GM18868 (cell line): ENCODE data around the gene FAM53B.

Source experiments
- ATAC-seq: cut with Tn5 transposase; IDR thresholded peaks from one replicate; pipeline ENCODE4 v1.9.1; 2021; ENCODE audit warnings: mild to moderate bottlenecking, moderate library complexity; ENCODE audit not compliant: unreplicated experiment

The FAM53B gene

DNA sequence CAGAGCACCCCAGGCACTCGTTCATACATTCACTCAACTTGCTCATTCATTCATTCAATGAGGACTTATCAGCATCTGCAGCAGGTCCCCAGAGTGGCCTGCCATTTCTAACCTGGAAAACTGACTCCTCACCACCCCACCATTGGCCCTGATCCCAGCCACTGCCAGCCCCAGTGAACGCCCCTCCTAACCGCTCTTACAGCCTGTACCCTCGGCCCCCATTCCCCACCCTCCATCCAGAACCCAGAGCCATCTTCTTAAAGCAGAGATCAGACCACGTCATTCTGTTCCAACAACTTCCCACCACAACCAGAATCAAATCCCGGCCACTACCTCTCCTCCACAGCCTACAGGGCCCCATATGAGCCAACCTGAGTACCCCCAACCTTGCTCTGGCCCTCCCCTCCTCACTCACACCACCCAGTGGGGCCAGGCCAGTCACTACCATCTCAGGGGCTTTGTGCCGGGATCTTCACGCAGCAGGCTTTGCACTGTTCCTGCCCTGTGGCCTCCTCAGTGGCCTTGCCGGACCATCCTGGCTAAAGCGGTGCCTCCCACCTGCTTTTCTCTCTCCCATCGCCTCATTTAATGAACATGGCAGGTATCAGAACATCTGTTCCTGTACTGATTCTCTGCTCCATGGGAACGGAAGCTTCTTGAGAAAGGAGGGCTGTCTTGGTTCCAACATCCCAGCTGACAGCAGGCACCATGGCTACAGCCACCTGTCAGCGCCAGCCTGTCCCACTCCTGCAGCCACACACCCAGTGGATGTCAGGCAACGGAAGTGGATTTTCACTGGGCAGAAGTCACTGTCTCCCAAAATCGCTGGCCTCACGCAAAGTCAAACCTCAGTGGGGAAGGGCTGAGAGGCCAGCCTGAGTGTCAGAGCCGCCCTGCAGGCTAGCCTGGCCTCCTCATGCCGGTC lies 45.4 kb downstream of the FAM53B start:
- no peak for ATAC-seq

DNA sequence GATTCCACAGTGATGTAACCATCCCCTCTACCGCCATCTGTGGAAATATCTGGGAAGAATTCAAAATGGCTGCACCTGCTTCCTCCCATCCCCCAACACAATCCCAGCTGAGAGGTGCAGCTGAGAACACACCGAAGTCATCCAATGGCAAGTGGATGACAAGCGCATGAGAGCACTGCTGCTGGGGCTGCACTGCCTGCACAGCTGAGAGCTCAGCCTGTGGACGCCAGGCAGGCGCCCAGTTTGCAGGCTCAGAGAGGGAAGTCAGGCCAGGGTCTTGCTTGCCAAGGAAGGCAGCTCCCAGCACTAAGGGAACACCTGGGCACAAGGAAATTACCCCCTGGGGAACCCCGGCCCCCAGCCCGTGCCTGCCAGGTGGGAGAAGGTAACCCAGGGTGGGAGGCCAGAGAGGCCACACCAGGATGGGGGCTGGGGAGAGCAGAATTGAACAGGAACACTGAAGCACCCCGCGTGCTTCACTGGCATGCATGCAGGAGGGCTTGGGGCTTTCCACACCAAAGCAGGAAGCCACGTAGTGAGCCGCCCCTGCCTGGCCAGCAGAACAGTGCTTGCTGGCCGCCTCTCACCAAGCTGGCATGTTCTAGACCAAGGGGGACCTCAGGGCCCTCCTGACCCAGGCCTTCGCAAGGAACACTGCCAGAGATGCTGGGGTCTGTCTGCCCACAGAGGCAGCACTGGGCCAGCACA lies 46.2 kb downstream of the FAM53B start:
- ATAC-seq, result peak; percentile 46

DNA sequence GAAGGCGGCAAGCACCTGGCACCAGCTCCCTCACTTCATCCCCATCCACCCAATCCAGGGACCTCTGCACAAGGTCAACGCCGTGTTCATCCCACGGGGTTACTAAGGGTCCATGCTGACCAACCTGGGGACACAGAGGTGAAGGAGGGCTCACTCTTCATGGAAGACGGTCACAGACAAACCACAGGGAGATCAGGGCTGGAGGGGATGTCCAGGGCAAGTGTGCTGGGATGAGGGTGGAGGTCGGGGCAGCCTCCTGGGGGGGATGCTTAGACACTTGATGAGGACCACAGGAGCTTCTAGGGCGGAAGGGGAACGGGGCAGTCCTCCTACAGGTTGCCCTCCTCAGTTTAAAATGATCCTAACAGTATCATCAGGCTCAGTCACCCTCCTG lies 46.7 kb downstream of the FAM53B start:
- no peak for ATAC-seq

DNA sequence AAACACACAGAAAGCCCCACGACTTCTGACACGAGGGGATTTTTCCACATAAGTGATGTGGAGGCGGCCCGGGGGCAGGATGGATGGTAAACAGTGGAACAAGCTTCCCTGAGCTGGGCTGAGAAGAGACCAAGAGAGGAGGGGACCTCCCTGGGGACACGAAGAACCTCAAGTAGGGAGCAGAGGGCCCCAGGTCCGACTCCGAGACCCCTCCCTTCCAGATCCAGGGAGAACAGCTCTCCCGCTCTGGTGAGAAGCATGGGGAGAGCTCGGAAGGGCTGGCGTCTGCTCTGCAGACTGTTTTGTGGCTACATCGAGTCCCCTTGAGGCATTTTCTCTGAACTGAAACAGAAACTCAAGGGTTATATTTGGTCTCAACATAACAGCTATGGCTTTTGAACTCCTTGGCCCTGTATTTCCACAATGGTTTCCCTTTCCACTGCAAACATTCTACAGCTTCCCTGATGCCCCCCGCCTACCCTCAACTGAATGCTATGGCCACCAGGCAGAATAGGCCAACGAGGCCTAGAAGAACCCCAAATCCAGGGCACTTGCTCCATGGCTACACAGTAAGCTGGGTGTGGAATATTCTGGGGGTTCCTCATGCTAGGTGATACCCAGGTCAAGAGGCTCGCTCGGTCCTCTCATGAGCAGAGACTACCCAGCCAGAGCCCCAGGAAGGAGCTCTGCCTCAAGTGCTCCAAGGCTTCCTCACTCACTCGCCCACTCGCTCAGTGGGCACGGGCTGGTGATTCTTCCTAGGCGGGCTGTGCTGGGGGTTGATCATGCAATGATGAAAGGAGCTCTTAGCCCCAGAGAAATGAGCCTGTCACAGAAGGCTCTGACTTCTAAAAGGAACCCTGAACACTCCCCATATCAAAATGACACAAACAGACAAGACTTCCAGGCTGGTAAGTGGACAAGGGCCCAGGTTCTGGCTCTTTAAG lies 47.5 kb downstream of the FAM53B start:
- peak; percentile 65 for ATAC-seq

DNA sequence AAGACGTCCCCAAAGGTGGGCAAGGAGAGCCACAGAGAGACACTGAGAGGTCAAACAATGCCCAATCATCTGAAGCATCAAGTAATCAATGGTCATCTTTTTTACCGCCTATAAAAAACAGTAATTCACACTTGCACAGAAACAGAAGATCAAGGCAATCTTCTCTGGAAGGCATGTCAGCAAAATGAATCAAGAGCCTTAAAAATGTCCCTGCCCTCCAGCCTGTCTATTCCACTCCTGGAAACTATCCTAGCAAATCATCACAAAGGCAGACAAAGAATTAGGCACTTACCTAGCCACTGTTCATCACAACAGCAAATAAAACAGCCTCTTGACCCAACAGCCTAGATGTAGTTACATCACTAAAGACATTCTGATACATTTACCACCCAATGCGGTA lies 48.9 kb downstream of the FAM53B start:
- ATAC-seq, result no peak

DNA sequence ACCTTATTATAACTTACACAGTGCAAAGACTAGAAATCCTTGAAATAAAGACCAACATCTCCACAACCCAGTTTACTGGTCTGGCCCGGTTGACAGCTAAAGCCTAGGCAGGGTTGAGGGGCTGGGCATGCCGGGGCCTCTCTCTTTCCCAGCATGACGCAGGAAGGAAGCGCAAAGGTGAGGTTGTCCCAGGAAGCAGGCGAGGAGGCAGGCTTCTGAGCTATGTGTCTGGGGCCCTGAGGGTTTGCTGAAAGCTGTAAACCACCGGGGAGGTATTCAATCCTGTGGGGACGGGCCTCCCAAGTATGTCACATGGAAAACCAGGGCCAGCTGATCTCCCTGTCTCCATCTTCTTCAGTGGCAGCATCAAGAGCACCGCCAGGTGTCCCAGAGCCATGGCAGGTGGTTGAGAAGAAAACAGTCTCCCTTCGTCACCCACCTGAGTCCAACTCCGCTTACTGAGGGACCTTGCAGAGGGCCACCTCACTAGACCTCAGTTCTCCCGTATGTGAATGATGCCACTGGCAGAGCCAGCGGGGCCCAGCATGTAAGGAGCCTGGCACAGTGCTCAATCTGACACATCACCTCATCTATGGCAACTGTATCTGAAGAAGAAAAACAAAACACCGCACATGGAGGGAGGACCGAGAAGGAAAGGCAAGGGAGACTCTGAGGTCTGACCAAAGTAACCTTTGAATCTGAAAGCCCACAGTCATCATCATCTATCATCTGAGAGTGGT lies 49.5 kb downstream of the FAM53B start:
- ATAC-seq, result no peak

DNA sequence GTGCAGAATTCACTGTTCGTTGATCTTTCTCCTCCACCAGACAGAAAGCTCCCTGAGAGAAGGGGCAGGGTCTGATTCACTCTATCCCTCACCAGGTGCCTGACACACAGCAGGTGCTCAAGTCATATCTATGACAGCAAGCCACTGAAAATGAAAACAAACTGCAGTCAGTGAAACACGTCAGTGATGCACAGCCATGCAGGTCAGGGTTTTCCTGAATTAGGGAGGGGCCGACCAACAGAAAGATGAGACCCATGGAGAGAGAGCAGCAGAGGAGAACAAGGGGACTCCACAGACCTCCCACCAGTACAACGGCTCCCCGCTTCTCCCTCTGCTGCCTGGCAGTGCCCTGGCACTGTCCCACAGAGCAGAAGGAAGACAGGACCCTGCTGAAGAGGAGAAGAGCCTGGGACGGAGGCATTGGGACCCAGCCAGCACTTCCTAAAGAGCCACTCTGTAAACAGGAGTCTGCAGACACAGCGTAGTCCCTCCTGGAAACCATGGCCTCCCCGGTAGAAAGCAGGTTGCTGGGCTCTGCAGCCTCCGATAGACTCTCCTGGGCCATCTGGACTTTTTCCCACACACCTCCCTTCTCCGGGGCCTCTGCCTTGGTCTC lies 50.3 kb downstream of the FAM53B start:
- peak; percentile 28 for ATAC-seq

DNA sequence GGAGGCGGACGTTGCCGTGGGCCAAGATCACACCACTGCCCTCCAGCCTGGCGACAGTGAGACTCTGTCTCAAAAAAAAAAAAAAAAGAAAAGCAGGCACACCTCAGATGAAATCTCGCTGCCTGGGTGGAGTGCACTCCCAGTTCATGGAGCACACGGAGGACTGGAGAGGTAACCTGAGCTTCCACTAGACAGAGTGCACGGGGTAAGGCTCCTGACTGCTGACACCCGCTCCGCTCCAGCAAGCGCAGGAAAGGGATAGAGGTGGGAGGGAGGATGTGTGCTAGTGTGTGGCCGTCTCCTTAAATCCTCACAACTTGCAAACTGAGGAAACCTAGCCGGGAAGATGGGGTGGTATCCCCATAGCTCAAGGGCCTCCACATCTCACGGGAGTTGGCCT lies 50.8 kb downstream of the FAM53B start:
- ATAC-seq, result no peak

DNA sequence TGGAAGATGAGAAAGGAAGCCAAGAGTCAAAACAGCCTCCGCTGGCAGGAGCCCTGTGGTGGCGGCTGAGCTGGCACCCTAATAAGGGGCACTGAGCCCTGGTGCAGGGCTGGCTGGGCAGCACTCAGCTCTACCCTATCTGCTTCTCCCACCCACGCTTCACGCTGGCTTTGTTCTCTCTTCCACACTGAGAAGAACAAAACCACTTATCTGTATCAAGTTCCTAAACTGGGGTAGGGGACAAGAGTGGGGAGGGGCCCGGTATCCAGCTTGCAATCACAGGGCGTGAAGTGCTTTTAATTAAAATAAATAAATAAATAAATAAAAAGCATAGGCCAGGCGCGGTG lies 52.1 kb downstream of the FAM53B start:
- no peak for ATAC-seq

DNA sequence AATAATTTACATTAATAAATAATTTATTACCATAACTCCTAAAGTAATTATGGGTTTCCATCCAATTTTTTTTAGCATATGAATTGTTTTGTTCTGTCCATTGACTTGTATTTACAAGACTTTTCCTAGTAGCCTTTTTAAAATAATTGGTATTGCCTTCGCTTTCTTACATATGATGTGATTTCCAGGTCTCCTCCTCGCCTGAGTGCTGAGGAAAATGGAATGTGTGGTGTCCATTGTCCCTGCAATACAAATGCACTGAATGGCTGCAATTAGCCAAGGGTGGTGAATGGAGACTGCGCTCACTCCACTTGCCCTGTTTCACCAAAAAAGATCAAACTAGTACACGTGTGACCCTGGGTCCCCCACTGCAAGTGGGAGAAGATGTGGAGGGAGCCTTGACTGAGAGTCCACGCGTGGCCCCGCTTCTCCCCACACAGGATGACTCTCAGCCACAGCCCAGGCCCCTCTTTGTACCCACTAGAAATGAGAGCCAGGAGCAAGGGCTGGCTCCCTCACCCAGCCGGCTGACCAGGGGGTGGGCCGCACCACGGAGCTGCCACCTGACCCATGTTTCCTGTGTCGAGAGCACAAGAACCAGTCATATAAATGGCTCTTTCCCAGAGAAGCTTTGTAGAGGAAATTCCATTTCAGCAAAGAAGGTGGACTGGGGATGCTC lies 52.6 kb downstream of the FAM53B start:
- ATAC-seq, result no peak

DNA sequence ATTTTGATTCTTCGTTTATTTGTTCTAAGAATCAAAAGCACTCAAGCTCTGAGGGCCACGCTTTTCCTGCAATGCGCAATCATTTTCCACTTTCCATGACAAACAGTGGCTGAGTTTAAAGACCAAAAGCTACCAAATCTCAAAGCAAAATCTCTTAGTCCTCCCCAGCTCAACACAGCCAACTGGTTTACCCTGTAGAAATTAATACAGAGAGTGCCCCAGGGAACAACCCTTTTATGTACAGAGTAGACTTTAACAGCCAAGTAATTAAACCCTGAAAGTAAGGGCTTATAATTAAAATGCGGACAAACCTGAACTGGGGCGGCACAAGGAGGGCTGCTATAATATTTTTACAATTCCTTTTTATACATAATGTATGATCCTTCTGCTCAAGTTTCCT lies 53.2 kb downstream of the FAM53B start:
- no peak for ATAC-seq

DNA sequence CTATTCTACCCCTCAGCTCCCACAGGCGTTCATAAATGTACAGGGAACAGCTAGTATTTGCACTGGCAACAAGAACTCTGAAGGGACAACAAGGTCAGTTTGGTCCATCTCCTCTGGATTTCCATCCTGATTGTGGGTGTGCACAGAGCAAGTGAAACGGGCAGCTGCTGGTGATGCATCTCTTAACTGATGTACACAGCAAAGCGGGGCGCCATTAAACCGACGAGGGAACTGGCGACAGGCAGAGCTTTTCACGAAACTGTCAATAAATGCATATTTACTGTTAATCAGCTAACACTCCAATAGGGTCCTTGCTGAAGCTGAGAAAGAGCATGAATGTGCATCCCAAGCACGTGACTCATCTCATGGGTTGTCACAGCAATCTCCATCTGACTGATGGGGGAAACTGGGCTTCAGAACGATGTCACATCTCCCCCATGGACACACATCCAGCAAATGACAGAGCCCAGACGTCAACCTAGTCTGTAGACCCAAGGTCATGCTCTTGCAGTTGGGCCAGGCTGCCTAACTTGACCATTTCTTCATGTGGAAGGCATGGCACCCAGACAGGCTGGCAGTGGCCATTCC lies 54.2 kb downstream of the FAM53B start:
- ATAC-seq, result no peak

DNA sequence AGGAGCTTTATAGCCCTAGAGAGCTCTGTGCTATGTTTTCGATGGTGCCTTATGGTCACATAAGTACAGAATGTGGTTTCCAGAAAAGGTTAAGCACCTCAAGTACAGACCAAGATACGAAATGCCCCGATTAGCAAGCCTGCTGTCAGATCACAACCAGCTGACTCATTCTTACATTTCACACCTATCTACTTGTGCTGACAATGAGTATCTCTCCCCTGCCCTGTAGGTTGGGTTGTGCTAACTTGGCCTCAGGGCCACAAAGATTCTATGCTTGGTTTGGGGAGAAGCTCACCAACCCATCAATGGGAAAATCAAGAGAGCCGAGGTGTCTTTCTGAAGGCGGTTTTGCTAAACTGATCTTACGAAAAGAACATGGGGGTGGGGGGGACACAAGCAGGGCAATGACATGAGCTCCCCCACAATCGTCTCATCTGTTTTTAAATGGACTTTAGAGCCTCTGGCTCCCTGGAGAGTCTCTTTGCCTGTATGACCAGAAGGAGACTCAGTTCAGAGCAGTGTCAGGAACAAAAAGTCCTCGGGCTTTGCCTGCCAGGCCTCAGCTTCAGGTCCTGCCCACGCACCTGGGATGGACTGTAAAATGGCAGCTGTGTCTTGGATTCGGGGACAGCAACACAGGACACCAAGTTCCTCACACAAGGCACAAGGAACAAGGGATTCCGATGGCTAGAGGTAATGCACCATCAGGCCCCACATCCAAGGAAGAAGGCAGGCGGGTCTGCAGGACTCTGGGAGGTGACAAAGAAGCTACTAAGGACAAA lies 55.1 kb downstream of the FAM53B start:
- ATAC-seq, result peak; percentile 88

DNA sequence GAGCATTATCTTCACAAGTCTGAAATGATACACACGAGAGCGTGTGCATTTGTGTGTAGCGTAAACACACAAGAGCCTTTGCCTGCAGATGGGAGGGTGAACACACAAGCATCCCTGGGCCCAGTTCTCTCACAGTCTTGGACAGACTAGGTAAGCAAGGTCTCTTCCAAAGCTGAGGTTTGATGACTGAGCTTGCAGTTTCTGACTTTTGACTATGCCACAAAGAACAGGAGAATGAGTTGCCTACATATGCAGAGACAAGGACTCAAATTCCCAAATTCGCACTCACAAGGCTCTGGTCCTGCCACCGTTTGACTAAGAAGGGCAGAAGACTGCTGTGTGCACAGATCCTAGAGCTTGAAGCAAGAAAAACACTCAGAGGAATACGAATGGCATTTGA lies 55.8 kb downstream of the FAM53B start:
- no peak for ATAC-seq

DNA sequence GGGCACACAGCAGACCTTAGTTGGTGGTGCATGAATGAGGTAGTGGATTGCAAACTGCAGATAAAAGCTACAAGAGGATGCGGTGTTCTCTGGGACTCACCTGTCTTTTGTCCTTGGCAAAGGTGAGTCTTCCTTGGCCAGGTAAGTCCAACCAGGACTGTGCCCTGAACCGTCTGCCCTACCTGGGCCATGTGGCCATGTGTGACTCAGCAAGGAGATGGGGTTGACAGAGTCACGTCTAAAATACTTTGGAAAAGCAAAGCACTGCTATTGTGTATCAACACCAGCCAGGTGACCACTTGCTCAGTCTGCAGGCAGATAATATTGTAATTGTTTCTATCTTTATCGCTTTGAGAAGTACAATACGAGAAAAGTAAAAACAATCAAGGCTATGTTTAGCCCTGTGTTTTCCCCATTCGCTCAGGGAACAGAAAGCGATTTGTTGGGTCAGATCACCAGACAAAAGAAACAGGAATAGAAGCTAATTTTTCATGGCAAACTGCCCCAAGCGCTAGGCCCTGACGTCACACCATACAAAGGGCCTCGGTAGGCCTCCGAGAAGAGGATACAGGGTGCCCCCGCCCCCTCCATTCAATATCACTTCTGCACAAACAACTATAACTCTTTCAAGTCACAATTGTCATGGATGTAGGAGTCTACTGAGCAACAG lies 57.3 kb downstream of the FAM53B start:
- ATAC-seq, result peak; percentile 32

DNA sequence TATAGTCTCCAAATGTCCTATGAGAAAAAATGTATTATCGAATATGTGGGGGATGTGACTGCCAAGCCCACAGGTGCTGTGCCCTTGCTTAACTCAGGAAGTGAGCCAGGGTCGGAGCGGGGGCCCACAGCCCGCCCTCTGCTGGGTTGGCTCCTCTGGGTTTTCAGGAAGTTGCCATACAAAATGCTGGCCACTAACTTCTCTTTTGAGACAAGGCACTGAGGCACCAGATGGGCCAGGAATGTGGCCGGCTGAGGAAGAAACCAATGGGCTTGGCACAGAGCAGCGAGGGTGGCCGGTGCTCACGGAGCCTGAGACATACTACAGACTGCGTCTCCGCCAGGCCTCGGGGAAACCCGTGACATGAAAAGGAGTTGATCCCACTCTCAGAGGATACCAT lies 58.9 kb downstream of the FAM53B start:
- ATAC-seq, result no peak

DNA sequence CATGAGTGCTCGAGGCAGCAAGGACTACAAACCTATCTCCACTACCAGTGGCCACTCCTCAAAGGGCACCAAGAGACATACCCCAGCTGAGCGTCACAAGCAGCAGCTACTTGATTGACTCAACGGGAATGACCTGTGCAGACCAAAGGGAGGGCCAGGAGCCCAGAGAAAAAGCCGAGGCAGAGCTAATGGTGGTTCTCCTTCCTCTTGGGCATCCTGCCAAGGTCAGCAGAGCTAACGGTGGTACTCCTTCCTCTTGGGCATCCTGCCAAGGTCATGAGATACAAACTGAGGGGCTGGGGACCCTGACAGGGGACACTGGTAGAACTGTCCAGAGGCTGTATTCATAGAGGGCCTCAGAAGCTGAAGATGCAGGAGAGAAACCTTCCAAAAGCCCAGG lies 60.4 kb downstream of the FAM53B start:
- no peak for ATAC-seq
